Mesenchymal stem cell (in vitro differentiated cells and primary cell): Measurements from ENCODE around the gene VWA5B2.

Experiments
- DNase-seq: peaks from one replicate; pipeline ENCODE4 v3.0.0-alpha.2; 2013
- H2AFZ ChIP-seq: one replicate; pipeline ENCODE4 v1.6.1; 2013; ENCODE audit warnings: low read depth, mild to moderate bottlenecking, control low read depth, inconsistent platforms, low read length, moderate library complexity
- H2AK5ac ChIP-seq: 2 replicates; pipeline ENCODE4 v1.6.1; 2013; ENCODE audit warnings: low read length, moderate library complexity, mild to moderate bottlenecking, inconsistent platforms; ENCODE audit not compliant: severe bottlenecking
- H2BK120ac ChIP-seq: one replicate; pipeline ENCODE4 v1.6.1; 2013; ENCODE audit warnings: low read depth, mild to moderate bottlenecking, inconsistent platforms, low read length, moderate library complexity
- H2BK12ac ChIP-seq, 2 experiments: one replicate each; pipeline ENCODE4 v1.6.1; 2013; ENCODE audit warnings: inconsistent platforms in 2 of 2, low read length in 2 of 2, mild to moderate bottlenecking in 2 of 2, moderate library complexity in 2 of 2, control low read depth in 1 of 2
- H2BK15ac ChIP-seq: one replicate; pipeline ENCODE4 v1.6.1; 2013; ENCODE audit warnings: mild to moderate bottlenecking, low read depth, inconsistent platforms; ENCODE audit not compliant: poor library complexity, severe bottlenecking
- H2BK5ac ChIP-seq: 2 replicates; pipeline ENCODE4 v1.6.1; 2013; ENCODE audit warnings: low read depth, mild to moderate bottlenecking, low read length, control low read depth, inconsistent platforms; ENCODE audit not compliant: poor library complexity, severe bottlenecking
- H3K14ac ChIP-seq, 2 experiments: one replicate each; pipeline ENCODE4 v1.6.1; 2013; ENCODE audit warnings: inconsistent platforms in 2 of 2, low read length in 2 of 2, control low read depth in 1 of 2, mild to moderate bottlenecking in 1 of 2, moderate library complexity in 1 of 2
- H3K18ac ChIP-seq, 2 experiments: one replicate each; pipeline ENCODE4 v1.6.1; 2013; ENCODE audit warnings: inconsistent platforms in 2 of 2, low read length in 2 of 2, control low read depth in 1 of 2, low read depth in 1 of 2, mild to moderate bottlenecking in 1 of 2
- H3K23ac ChIP-seq, 2 experiments: one replicate each; pipeline ENCODE4 v1.6.1; 2013; ENCODE audit warnings: inconsistent platforms in 2 of 2, low read length in 2 of 2, mild to moderate bottlenecking in 2 of 2, moderate library complexity in 2 of 2, control low read depth in 1 of 2
- H3K27ac ChIP-seq: 2 replicates; pipeline ENCODE4 v1.5.1; 2013; ENCODE audit warnings: mild to moderate bottlenecking, moderate library complexity, low read length, control low read depth, inconsistent platforms; ENCODE audit not compliant: poor library complexity, severe bottlenecking
- H3K27me3 ChIP-seq, 2 experiments: 2 replicates each; pipeline versions ENCODE4 v1.6.1 to v1.7.0; 2013; ENCODE audit warnings: low read length in 2 of 2, mild to moderate bottlenecking in 2 of 2, moderate library complexity in 2 of 2, control low read depth in 1 of 2, inconsistent platforms in 1 of 2; ENCODE audit not compliant: control insufficient read depth in 1 of 2, insufficient read depth in 1 of 2
- H3K36me3 ChIP-seq, 2 experiments: 2 replicates each; pipeline versions ENCODE4 v1.6.1 to v1.7.0; 2013; ENCODE audit warnings: low read length in 2 of 2, control low read depth in 1 of 2, inconsistent platforms in 1 of 2, low read depth in 1 of 2, mild to moderate bottlenecking in 1 of 2; ENCODE audit not compliant: insufficient read depth in 2 of 2, control insufficient read depth in 1 of 2
- H3K4ac ChIP-seq, 2 experiments: one replicate each; pipeline ENCODE4 v1.6.1; 2013; ENCODE audit warnings: inconsistent platforms in 2 of 2, low read length in 2 of 2, mild to moderate bottlenecking in 2 of 2, moderate library complexity in 2 of 2, control low read depth in 1 of 2, low read depth in 1 of 2
- H3K4me1 ChIP-seq: 2 replicates; pipeline ENCODE4 v1.6.1; 2013; ENCODE audit warnings: low read depth, low read length, control low read depth; ENCODE audit not compliant: control insufficient read depth, insufficient read depth
- H3K4me2 ChIP-seq: 2 replicates; pipeline ENCODE4 v1.6.1; 2013; ENCODE audit warnings: low read length, mild to moderate bottlenecking, inconsistent platforms; ENCODE audit not compliant: poor library complexity, severe bottlenecking
- H3K4me3 ChIP-seq, 2 experiments: 2 replicates each; pipeline versions ENCODE4 v1.5.1 to v1.7.0; 2013; ENCODE audit warnings: low read length in 2 of 2, mild to moderate bottlenecking in 2 of 2, control low read depth in 1 of 2, low read depth in 1 of 2; ENCODE audit not compliant: insufficient read depth in 1 of 2
- H3K79me1 ChIP-seq: replicated peaks from 2 replicates; pipeline ENCODE4 v1.6.1; 2013; ENCODE audit warnings: mild to moderate bottlenecking, control low read depth, low read length, inconsistent platforms; ENCODE audit not compliant: poor library complexity, severe bottlenecking
- H3K9ac ChIP-seq: 2 replicates; pipeline ENCODE4 v1.7.0; 2013; ENCODE audit warnings: mild to moderate bottlenecking, low read length, moderate library complexity
- H3K9me3 ChIP-seq: 2 replicates; pipeline ENCODE4 v1.7.0; 2013; ENCODE audit warnings: mild to moderate bottlenecking, low read length; ENCODE audit not compliant: control insufficient read depth
- H4K8ac ChIP-seq: one replicate; pipeline ENCODE4 v1.6.1; 2013; ENCODE audit warnings: inconsistent platforms, mild to moderate bottlenecking, low read length, moderate library complexity
- H4K91ac ChIP-seq: one replicate; pipeline ENCODE4 v1.6.1; 2013; ENCODE audit warnings: mild to moderate bottlenecking, low read length, inconsistent platforms
- WGBS: methylation state at CpG from one replicate; pipeline ENCODE4 v1.1.7; 2013; ENCODE audit warnings: mixed read lengths; 5-methylcytosine and 5-hydroxymethylcytosine counted together

Gene VWA5B2

GRCh38 chr3:184236636-184237035 lies 7.3 kb downstream of the VWA5B2 start:
- Histone ChIP-seq H2AFZ (no peak overlapping the region), H2BK120ac (no peak overlapping the region), H2AK5ac (no peak overlapping the region), H3K9me3 (no peaks in the 10 kb centered on the region), H4K91ac (no peak overlapping the region), H3K4me1 (peaks cover 7% of the 10 kb centered on the region), H3K27ac (no peak overlapping the region), H3K14ac (no peak overlapping the region), H4K8ac (no peak overlapping the region), H3K4ac (no peak overlapping the region), H2BK15ac (no peak overlapping the region), H3K36me3 (peaks cover 0 to 10% of the 10 kb centered on the region in 2 experiments), H3K4me3 (no peak overlapping the region), H3K23ac (no peak overlapping the region), H3K4me2 (no peak overlapping the region), H2BK5ac (no peak overlapping the region), H3K79me1 (no peaks in the 10 kb centered on the region), H2BK12ac (no peak overlapping the region), H3K18ac (no peak overlapping the region), H3K27me3 (peaks cover 24 to 58% of the 10 kb centered on the region in 2 experiments), H3K9ac (no peak overlapping the region)
- DNase-seq, result no peak
- 79% methylated on average over 2 of the region's 3 CpGs for WGBS

DNA sequence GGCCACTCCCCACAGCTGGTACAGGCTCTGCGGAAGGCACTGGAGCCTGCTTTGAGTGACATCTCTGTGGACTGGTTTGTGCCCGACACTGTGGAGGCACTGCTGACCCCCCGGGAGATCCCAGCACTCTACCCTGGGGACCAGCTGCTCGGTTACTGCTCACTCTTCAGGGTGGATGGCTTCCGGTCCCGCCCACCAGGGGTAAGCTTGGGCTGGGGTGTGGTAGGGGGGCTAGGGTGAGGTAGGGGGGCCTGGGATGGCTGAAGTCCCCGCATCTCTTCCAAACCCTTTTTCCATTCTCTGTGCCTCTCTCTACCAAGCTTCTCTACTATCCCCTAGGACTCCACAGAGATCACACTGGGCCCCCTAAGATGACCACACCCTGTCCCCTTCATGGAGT lies 7.8 kb downstream of the VWA5B2 start:
- no peak for DNase-seq

DNA sequence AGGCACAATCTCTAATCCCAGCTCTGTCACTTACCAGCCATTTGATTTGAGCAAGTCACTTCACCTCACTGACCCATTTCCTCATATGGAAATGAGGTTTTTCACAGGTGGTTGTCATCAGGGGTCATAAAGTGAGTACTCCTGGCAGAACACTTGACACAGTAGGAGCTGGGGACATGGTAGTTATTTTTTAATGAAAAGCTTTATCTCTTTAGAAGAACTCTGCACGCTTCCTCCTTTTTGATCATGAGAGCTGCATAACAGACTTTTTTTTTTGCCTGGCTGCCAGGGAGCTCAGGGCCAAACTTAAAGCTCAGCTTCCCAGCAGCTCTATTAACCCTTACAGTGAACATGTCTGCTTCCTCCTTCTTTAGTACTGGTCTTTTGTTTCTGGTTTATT lies 8.4 kb downstream of the VWA5B2 start:
- no peak overlapping the region for H3K18ac ChIP-seq
- H2BK120ac ChIP-seq, result no peak overlapping the region
- H3K9me3 ChIP-seq, result no peaks in the 10 kb centered on the region
- WGBS, result 88% methylated on average over 1 of the region's 1 CpG
- H2BK5ac ChIP-seq, result no peak overlapping the region
- no peaks in the 10 kb centered on the region for H3K79me1 ChIP-seq
- no peak overlapping the region for H2AFZ ChIP-seq
- no peak overlapping the region for H3K9ac ChIP-seq
- H3K36me3 ChIP-seq, result peaks cover 9 to 21% of the 10 kb centered on the region in 2 experiments
- H3K14ac ChIP-seq, result no peak overlapping the region
- no peak overlapping the region for H4K8ac ChIP-seq
- H4K91ac ChIP-seq, result no peak overlapping the region
- H3K4me3 ChIP-seq, result no peak overlapping the region
- H2BK12ac ChIP-seq, result no peak overlapping the region
- H3K27ac ChIP-seq, result no peak overlapping the region
- H3K4ac ChIP-seq, result no peak overlapping the region
- H3K23ac ChIP-seq, result no peak overlapping the region
- H3K27me3 ChIP-seq, result peaks cover 12 to 46% of the 10 kb centered on the region in 2 experiments
- H3K4me1 ChIP-seq, result peaks cover 7% of the 10 kb centered on the region
- H3K4me2 ChIP-seq, result no peak overlapping the region
- no peak overlapping the region for H2BK15ac ChIP-seq
- H2AK5ac ChIP-seq, result no peak overlapping the region
- DNase-seq, result no peak

More for the DNA sequence above, 7.8 kb downstream of the VWA5B2 start:
- Histone ChIP-seq H3K18ac (no peak overlapping the region), H3K4ac (no peak overlapping the region), H2BK12ac (no peak overlapping the region), H3K14ac (no peak overlapping the region), H3K4me1 (peaks cover 7% of the 10 kb centered on the region), H3K23ac (no peak overlapping the region), H2AK5ac (no peak overlapping the region), H3K4me3 (no peak overlapping the region), H3K4me2 (no peak overlapping the region), H3K27ac (no peak overlapping the region), H3K36me3 (peaks cover 3 to 15% of the 10 kb centered on the region in 2 experiments), H3K9ac (no peak overlapping the region), H2AFZ (no peak overlapping the region), H3K9me3 (no peaks in the 10 kb centered on the region), H4K91ac (no peak overlapping the region), H3K79me1 (no peaks in the 10 kb centered on the region), H2BK15ac (no peak overlapping the region), H3K27me3 (peaks cover 18 to 52% of the 10 kb centered on the region in 2 experiments), H4K8ac (no peak overlapping the region), H2BK120ac (no peak overlapping the region), H2BK5ac (no peak overlapping the region)
- WGBS, result 89% methylated on average over 4 of the region's 7 CpGs

GRCh38 chr3:184238246-184238818 lies 8.9 kb downstream of the VWA5B2 start:
- H3K79me1 ChIP-seq, result no peaks in the 10 kb centered on the region
- H3K23ac ChIP-seq, result no peak overlapping the region
- no peak overlapping the region for H3K18ac ChIP-seq
- peaks cover 15 to 24% of the 10 kb centered on the region in 2 experiments for H3K36me3 ChIP-seq
- WGBS, result 80% methylated on average over 13 of the region's 13 CpGs
- H2AFZ ChIP-seq, result no peak overlapping the region
- H3K27ac ChIP-seq, result no peak overlapping the region
- H2BK120ac ChIP-seq, result no peak overlapping the region
- H3K4me1 ChIP-seq, result peaks cover 7% of the 10 kb centered on the region
- no peak overlapping the region for H2BK12ac ChIP-seq
- no peak overlapping the region for H2BK15ac ChIP-seq
- H2BK5ac ChIP-seq, result no peak overlapping the region
- H2AK5ac ChIP-seq, result no peak overlapping the region
- no peak overlapping the region for H3K9ac ChIP-seq
- peaks cover 10 to 41% of the 10 kb centered on the region in 2 experiments for H3K27me3 ChIP-seq
- H4K8ac ChIP-seq, result no peak overlapping the region
- H3K9me3 ChIP-seq, result no peaks in the 10 kb centered on the region
- no peak overlapping the region for H3K14ac ChIP-seq
- H3K4ac ChIP-seq, result no peak overlapping the region
- H3K4me2 ChIP-seq, result no peak overlapping the region
- H3K4me3 ChIP-seq, result no peak overlapping the region
- no peak overlapping the region for H4K91ac ChIP-seq
- DNase-seq, result no peak
